Epithelial cell of esophagus (primary cell): ENCODE data around the gene CC2D2A.

Experiments used
- DNase-seq: peaks from one replicate; pipeline ENCODE4 v3.0.0; 2010; ENCODE audit warnings: low read depth
- H3K4me3 ChIP-seq: 2 replicates; pipeline ENCODE4 v1.5.1; 2011; ENCODE audit warnings: mild to moderate bottlenecking, low read length, control low read depth
- CTCF ChIP-seq: IDR thresholded peaks from 2 replicates; pipeline ENCODE4 v1.5.1; 2011; ENCODE audit warnings: low read depth, mild to moderate bottlenecking, low read length, control low read depth, inconsistent platforms; ENCODE audit not compliant: insufficient read depth; ENCODE audit errors: missing control alignments

CC2D2A gene

DNA sequence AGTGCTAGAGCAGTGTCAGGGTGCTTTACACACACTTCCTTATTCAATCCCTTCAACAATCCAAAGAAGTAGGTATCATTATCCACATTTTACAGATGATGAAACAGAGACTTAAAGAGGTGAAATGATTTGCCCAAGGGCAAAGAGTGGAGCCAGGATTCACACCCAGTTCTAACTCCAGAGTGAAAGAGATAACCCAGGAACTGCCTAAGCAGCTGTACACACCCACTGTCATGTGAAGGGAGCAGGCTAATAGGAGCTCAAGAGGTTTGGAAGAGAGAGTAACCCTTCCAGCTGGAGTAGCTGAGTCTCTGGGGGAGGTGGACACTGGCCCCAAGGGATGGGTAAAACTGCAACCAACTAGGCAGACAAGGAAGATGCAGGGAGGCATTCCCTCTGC is 92.9 kb downstream of the CC2D2A start:
- H3K4me3 ChIP-seq = no peak overlapping the region
- no peak for TF ChIP-seq CTCF
- DNase-seq = peak; percentile 44

DNA sequence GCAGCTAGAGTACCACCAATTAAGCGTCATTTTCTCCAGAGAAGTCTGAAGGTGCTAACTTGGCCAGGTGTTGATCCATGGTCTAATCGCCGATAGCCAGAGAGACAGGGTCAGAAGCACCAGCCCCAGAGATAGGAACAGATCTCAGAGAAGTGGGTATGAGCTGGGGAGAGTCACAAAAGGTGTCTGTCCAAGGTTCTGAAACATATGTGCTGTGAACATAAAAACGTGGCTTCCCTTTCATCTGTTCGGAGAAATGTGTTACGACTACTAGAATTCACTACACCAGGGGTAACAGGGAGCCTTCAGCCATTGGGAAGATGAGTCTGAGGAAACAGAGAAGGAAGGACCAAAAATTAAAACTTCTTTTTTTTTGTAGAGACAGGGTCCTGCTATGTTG is 94.2 kb downstream of the CC2D2A start:
- no peak for DNase-seq
- H3K4me3 ChIP-seq = no peak overlapping the region
- TF ChIP-seq CTCF = no peak

DNA sequence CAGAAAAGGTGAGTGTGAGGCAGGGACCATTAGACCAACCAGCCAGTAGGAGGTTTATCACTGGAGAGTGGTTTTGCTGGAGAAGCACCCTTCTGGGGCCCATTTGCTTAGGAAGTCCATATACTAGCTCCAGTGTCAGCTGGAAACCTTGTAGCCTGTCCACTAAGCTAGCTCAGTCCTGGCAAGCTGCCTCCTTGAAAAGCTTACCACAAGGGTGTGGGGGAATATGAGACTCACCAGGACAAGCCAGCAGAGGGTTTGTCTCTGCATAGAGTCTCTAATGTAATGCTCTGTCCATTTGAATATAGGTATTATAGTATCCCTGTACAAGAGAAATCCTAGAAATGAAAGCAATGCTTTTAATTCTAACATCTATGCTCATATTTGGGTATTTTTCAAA is 99.1 kb downstream of the CC2D2A start:
- no peak overlapping the region for H3K4me3 ChIP-seq
- TF ChIP-seq CTCF = no peak
- no peak for DNase-seq

DNA sequence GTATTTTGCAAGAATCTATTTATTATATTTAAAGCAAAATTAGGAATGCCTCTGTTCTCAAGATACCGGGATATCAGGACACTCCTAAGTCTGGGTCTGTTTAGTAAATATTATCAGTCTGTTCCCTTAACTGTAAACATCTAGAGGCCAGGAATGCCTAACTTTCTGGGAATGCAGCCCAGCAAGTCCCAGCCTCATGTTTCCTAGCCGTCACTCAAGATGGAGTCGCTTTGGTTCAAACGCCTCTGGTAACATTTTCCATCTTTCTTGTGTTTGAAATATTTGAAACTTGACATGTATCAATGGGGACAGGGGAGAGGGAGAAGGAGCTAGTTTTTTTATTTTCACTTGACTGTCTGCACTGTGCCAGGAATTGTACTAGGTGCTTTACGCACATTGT is 100.1 kb downstream of the CC2D2A start:
- no peak overlapping the region for H3K4me3 ChIP-seq
- DNase-seq = no peak
- TF ChIP-seq CTCF = no peak

DNA sequence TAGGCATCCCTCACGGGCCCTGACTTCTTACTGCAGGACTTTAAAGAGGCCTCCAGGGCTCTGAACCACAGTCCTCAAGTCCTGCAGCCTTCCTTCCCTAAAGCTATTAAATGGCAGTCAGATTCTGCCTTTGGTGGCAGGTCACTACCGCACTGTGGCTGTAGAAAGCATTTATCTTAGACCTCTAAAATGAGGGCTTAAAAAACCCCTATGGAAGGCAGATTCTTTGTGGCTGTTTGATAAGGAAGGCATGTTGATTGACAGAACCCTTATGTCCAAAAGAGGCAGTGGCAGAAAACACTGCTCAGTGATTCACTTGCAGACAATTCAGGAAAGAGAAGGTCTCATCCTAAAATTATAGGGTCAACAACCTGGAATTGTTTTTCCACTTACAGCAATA is 106.3 kb downstream of the CC2D2A start:
- TF ChIP-seq CTCF = no peak

DNA sequence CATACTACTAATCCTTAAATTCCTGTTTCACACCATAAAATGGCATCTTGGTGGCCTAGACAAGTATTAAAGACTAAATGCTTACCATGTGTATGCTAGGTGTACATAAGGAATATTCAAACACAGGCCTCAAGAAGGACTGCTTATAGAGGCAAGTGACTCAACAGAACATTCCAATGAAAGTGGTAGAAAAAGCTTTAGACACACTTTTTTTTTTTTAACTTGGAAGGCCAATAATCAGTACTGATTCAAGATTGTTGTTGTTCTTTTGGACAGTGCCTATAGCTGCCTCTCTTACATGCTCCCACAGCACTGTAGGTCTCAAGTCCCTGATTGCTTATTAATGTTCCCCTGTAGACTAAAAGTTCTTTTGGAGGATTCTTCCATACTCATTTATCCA is 107.8 kb downstream of the CC2D2A start:
- DNase-seq = no peak
- TF ChIP-seq CTCF = no peak

More for the DNA sequence above, 106.3 kb downstream of the CC2D2A start:
- H3K4me3 ChIP-seq = no peak overlapping the region
- DNase-seq = no peak

GRCh38 chr4:15584785-15585184 is 115.1 kb downstream of the CC2D2A start:
- DNase-seq = no peak
- TF ChIP-seq CTCF = no peak
- H3K4me3 ChIP-seq = no peak overlapping the region

More for the DNA sequence above, 107.8 kb downstream of the CC2D2A start:
- no peak overlapping the region for H3K4me3 ChIP-seq
